ENCODE measurements around the gene GAS2L2. TPM values are rescaled to one million over a fixed set of nuclear protein-coding genes. Genes with fewer than 3 reads are reported as not detected.

Gene GAS2L2
- total RNA-seq, 2 donors from 2014 or later, result not detected

- no peak overlapping the region for H3K27ac ChIP-seq
- intact Hi-C loops (cut with DNase I), result no loop called here
- WGBS, result 75% methylated on average over 2 of the region's 2 CpGs
Observed at GRCh38 chr17:35714988-35715387, 38.1 kb downstream of the GAS2L2 start.

DNA sequence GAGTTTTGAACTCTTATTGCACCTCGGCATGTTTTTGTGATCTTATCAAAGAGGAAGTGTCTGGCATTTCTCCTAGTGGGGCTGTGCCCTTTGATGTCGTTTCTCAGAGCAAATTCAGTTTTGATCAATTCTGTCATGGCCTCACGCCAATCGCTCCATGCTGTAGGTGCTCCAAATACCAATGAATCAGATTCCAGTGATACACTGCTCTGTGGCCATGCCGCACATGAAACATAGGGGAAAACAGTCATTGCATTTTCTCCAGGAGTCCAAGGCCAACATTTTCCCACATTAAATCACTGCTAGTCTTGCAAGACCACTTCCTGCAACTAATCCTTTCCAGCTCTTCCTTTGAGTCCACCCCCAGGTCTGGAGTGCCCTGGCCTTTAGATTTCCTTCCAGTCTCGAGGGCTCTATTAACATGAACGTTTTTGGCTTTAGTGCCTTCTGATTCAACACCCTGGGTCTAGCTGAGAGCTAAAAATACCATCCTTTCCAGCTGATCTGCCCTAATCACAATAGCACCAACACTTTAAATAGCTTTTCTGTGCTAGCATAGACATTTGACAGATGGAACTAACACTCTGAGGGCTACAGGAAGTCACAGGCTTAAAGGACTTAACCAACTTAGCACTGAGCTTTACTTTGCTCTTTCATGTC, 39.8 kb downstream of the GAS2L2 start:
- H3K27ac ChIP-seq, result peak overlapping the region; percentile 6 to 26
- no peaks in the 10 kb centered on the region for H3K27me3 ChIP-seq (replicated peaks; ENCODE audit: insufficient read depth)
- peaks cover 3% of the 10 kb centered on the region for H3K4me1 ChIP-seq (replicated peaks)
- no peaks in the 10 kb centered on the region for H3K9me3 ChIP-seq
- TF ChIP-seq, protein P1, sequence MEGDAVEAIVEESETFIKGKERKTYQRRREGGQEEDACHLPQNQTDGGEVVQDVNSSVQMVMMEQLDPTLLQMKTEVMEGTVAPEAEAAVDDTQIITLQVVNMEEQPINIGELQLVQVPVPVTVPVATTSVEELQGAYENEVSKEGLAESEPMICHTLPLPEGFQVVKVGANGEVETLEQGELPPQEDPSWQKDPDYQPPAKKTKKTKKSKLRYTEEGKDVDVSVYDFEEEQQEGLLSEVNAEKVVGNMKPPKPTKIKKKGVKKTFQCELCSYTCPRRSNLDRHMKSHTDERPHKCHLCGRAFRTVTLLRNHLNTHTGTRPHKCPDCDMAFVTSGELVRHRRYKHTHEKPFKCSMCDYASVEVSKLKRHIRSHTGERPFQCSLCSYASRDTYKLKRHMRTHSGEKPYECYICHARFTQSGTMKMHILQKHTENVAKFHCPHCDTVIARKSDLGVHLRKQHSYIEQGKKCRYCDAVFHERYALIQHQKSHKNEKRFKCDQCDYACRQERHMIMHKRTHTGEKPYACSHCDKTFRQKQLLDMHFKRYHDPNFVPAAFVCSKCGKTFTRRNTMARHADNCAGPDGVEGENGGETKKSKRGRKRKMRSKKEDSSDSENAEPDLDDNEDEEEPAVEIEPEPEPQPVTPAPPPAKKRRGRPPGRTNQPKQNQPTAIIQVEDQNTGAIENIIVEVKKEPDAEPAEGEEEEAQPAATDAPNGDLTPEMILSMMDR (IDR thresholded peaks at IDR 0.05), result no peak
- TF ChIP-seq POLR2AphosphoS5 (IDR thresholded peaks at IDR 0.05) (peak; percentile 48), POLR2A (IDR thresholded peaks at IDR 0.05) (no peak)
- WGBS, result 26% methylated on average over 7 of the region's 7 CpGs
- H3K4me3 ChIP-seq, result no peak overlapping the region
- no peak for DNase-seq (ENCODE audit: low spot score)
- no peaks in the 10 kb centered on the region for H3K36me3 ChIP-seq
- intact Hi-C loops (cut with DNase I), result no loop called here

More at GRCh38 chr17:35714988-35715387, 38.1 kb downstream of the GAS2L2 start:
- no peak overlapping the region for H3K4me3 ChIP-seq
- peaks cover 3% of the 10 kb centered on the region for H3K4me1 ChIP-seq (replicated peaks)
- no peak for DNase-seq (ENCODE audit: low spot score)
- H3K9me3 ChIP-seq, result no peaks in the 10 kb centered on the region
- H3K27me3 ChIP-seq (replicated peaks; ENCODE audit: insufficient read depth), result no peaks in the 10 kb centered on the region
- H3K36me3 ChIP-seq, result no peaks in the 10 kb centered on the region
- TF ChIP-seq, protein P1 (IDR thresholded peaks at IDR 0.05), result no peak
- no peak for TF ChIP-seq POLR2AphosphoS5 (IDR thresholded peaks at IDR 0.05)
- no peak for TF ChIP-seq POLR2A (IDR thresholded peaks at IDR 0.05)

DNA sequence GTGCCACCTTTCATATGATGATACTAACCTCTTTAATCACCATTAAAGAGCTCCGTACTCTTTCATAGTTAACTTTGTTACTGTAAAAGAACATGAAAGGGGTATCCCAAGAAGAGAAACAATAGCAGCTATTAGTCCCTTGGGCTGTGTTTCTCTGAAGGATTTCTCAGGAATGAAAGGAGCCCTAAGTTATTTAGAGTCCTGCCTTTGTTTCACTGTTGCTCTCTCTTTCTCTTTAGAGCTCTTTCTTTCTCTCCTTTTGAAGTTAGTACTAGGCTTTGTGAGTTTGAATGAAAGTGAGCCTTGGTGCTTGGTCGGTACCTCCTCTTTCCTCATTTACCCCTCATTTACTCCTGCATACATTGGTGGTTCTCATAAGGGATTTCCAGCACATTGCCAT, 42.1 kb downstream of the GAS2L2 start:
- H3K27ac ChIP-seq, result no peak overlapping the region
- H3K4me3 ChIP-seq, result no peak overlapping the region
- TF ChIP-seq, protein P1 (IDR thresholded peaks at IDR 0.05), result no peak
- TF ChIP-seq POLR2A (IDR thresholded peaks at IDR 0.05), result no peak
- TF ChIP-seq POLR2AphosphoS5 (IDR thresholded peaks at IDR 0.05), result no peak
- no peak for DNase-seq (ENCODE audit: low spot score)
- intact Hi-C loops (cut with DNase I), result no loop called here
- no peaks in the 10 kb centered on the region for H3K36me3 ChIP-seq
- no peaks in the 10 kb centered on the region for H3K9me3 ChIP-seq
- H3K4me1 ChIP-seq (replicated peaks), result no peaks in the 10 kb centered on the region
- WGBS, result 92% methylated on average over 2 of the region's 2 CpGs
- H3K27me3 ChIP-seq (replicated peaks; ENCODE audit: insufficient read depth), result no peaks in the 10 kb centered on the region

DNA sequence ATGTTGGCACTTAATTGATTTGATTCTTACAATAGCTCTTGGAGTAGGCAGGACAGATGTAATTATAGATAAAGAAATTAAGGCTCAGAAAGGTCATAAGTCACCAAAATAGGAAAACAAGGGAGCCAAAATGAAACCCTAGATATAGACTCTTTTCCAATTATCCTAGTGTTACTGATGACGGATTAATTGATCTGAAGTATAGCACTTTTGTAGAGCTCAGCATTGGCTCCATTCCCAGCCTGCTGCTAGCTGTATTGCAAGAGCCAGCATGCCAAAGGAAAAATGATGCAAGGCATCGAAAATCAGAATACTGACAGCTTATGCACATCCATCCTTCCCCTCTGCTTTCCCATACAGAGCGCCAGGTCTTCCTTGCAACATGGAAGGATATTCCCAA, 43.2 kb downstream of the GAS2L2 start:
- H3K27ac ChIP-seq, result no peak overlapping the region
- 67% methylated on average over 3 of the region's 3 CpGs for WGBS
- intact Hi-C loops (cut with DNase I), result no loop called here
- TF ChIP-seq POLR2A (IDR thresholded peaks at IDR 0.05), result no peak
- no peak for TF ChIP-seq POLR2AphosphoS5 (IDR thresholded peaks at IDR 0.05)
- TF ChIP-seq, protein P1 (IDR thresholded peaks at IDR 0.05), result no peak
- H3K9me3 ChIP-seq, result no peaks in the 10 kb centered on the region
- DNase-seq (ENCODE audit: low spot score), result no peak
- H3K36me3 ChIP-seq, result no peaks in the 10 kb centered on the region
- no peaks in the 10 kb centered on the region for H3K4me1 ChIP-seq (replicated peaks)
- H3K27me3 ChIP-seq (replicated peaks; ENCODE audit: insufficient read depth), result no peaks in the 10 kb centered on the region
- no peak overlapping the region for H3K4me3 ChIP-seq

DNA sequence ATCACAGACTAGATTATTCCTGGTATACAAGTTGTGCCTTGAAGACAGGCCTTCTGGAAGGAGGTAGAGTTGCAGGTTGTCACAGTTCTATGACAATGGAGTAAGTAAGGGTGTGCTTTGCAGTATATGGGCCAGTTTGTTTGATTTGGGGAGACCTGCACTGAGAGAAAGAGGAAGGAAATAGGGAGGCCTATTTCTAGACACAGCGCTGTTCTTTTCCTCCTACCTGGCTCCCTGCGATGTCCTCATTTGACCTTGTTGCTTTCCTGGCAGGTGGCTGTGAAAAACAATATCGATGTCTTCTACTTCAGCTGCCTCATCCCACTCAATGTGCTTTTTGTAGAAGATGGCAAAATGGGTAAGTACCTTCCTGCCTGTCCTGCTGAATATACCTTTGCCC, 44.1 kb downstream of the GAS2L2 start:
- DNase-seq (ENCODE audit: low spot score), result no peak
- Histone ChIP-seq H3K36me3 (no peaks in the 10 kb centered on the region), H3K27me3 (replicated peaks; ENCODE audit: insufficient read depth) (no peaks in the 10 kb centered on the region), H3K4me3 (no peak overlapping the region), H3K9me3 (no peaks in the 10 kb centered on the region), H3K4me1 (replicated peaks) (no peaks in the 10 kb centered on the region), H3K27ac (no peak overlapping the region)
- TF ChIP-seq, protein P1 (IDR thresholded peaks at IDR 0.05), result no peak
- TF ChIP-seq POLR2AphosphoS5 (IDR thresholded peaks at IDR 0.05) (no peak), POLR2A (IDR thresholded peaks at IDR 0.05) (no peak)
- 76% methylated on average over 3 of the region's 3 CpGs for WGBS
- intact Hi-C loops (cut with DNase I), result no loop called here

Data from prostate gland (tissue), 2 donors.